ENCODE data around the gene AIG1.

Gene AIG1

GRCh38 chr6:143329323-143329722 is 268.6 kb downstream of the AIG1 start:
- no peak overlapping the region for H3K4me3 ChIP-seq (ENCODE audit: control insufficient read depth, low read depth, low read length)
- TF ChIP-seq, protein P1, sequence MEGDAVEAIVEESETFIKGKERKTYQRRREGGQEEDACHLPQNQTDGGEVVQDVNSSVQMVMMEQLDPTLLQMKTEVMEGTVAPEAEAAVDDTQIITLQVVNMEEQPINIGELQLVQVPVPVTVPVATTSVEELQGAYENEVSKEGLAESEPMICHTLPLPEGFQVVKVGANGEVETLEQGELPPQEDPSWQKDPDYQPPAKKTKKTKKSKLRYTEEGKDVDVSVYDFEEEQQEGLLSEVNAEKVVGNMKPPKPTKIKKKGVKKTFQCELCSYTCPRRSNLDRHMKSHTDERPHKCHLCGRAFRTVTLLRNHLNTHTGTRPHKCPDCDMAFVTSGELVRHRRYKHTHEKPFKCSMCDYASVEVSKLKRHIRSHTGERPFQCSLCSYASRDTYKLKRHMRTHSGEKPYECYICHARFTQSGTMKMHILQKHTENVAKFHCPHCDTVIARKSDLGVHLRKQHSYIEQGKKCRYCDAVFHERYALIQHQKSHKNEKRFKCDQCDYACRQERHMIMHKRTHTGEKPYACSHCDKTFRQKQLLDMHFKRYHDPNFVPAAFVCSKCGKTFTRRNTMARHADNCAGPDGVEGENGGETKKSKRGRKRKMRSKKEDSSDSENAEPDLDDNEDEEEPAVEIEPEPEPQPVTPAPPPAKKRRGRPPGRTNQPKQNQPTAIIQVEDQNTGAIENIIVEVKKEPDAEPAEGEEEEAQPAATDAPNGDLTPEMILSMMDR (IDR thresholded peaks at IDR 0.05; ENCODE audit: control insufficient read depth, insufficient read depth, low read depth, low read length, missing control alignments), result no peak
- DNase-seq (ENCODE audit: low read depth), result no peak

GRCh38 chr6:143331362-143331761 is 270.7 kb downstream of the AIG1 start:
- TF ChIP-seq, protein P1 (IDR thresholded peaks at IDR 0.05; ENCODE audit: control insufficient read depth, insufficient read depth, low read depth, low read length, missing control alignments), result no peak
- DNase-seq (ENCODE audit: low read depth), result no peak
- no peak overlapping the region for H3K4me3 ChIP-seq (ENCODE audit: control insufficient read depth, low read depth, low read length)

- TF ChIP-seq, protein P1 (IDR thresholded peaks at IDR 0.05; ENCODE audit: control insufficient read depth, insufficient read depth, low read depth, low read length, missing control alignments), result no peak
- no peak overlapping the region for H3K4me3 ChIP-seq (ENCODE audit: control insufficient read depth, low read depth, low read length)
- no peak for DNase-seq (ENCODE audit: low read depth)
Observed at GRCh38 chr6:143332153-143332845, 271.6 kb downstream of the AIG1 start.

DNA sequence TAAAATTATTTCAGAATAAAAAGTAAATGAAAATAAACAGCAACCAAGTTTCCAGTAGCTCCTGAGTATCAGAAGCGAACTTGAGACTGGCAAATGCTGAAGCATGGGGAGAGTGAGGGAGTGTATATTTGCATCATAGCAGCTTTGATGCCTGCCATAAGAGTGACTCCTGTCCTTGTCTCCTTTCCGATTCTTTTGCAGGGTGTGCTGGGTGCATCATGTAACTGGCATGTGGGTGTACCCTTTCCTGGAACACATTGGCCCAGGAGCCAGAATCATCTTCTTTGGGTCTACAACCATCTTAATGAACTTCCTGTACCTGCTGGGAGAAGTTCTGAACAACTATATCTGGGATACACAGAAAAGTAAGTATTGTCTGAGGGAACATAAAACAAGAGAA is 272.4 kb downstream of the AIG1 start:
- TF ChIP-seq, protein P1 (IDR thresholded peaks at IDR 0.05; ENCODE audit: control insufficient read depth, insufficient read depth, low read depth, low read length, missing control alignments), result no peak
- no peak for DNase-seq (ENCODE audit: low read depth)
- H3K4me3 ChIP-seq (ENCODE audit: control insufficient read depth, low read depth, low read length), result no peak overlapping the region

GRCh38 chr6:143333749-143334520 is 273.2 kb downstream of the AIG1 start:
- no peak overlapping the region for H3K4me3 ChIP-seq (ENCODE audit: control insufficient read depth, low read depth, low read length)
- TF ChIP-seq, protein P1 (IDR thresholded peaks at IDR 0.05; ENCODE audit: control insufficient read depth, insufficient read depth, low read depth, low read length, missing control alignments), result no peak
- no peak for DNase-seq (ENCODE audit: low read depth)

DNA sequence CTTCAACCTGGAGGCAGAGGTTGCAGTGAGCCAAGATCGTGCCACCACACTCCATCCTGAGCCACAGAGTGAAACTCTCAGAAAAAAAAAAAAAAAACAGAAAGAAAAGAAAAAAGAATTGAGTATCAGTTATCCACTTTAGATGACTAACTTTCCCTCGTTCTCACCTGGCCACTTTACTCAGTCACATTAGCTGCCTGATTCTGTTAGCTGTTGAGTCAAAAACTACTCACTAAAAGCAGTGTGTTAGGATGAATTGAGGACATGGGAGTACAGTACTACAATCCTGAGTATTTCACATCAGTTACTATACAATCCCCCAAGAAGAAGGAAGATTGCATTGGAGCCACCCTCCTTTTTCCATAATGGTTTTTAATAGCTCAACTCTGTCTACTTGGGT is 275.2 kb downstream of the AIG1 start:
- DNase-seq (ENCODE audit: low read depth), result no peak
- TF ChIP-seq, protein P1 (IDR thresholded peaks at IDR 0.05; ENCODE audit: control insufficient read depth, insufficient read depth, low read depth, low read length, missing control alignments), result no peak
- no peak overlapping the region for H3K4me3 ChIP-seq (ENCODE audit: control insufficient read depth, low read depth, low read length)
